H9 (cell line): ENCODE data around the gene PCDHA6. TPM values are rescaled to one million over a fixed set of nuclear protein-coding genes. Genes with fewer than 3 reads are reported as not detected.
"Not testable (repeated sequence)": the region's sequence is repeated elsewhere in the genome, so short reads cannot be mapped to it uniquely, and the experiment has no call there.

ENCODE experiments used
- DNase-seq: peaks from one replicate; pipeline ENCODE4 v3.0.0-alpha.2; 2017
- H2AFZ ChIP-seq: one replicate; pipeline ENCODE4 v1.6.1; 2013; ENCODE audit warnings: mild to moderate bottlenecking, low read length, control low read depth, moderate library complexity
- H2AK5ac ChIP-seq: 2 replicates; pipeline ENCODE4 v1.6.1; 2013; ENCODE audit warnings: low read length, control low read depth, mixed read lengths; ENCODE audit not compliant: insufficient read length
- H2BK120ac ChIP-seq: one replicate; pipeline ENCODE4 v1.6.1; 2013; ENCODE audit warnings: low read depth, mild to moderate bottlenecking, low read length, control low read depth, inconsistent platforms; ENCODE audit not compliant: poor library complexity, severe bottlenecking
- H2BK12ac ChIP-seq: 2 replicates; pipeline ENCODE4 v1.6.1; 2013; ENCODE audit warnings: low read length, control low read depth, mixed read lengths, low read depth; ENCODE audit not compliant: insufficient read length
- H2BK15ac ChIP-seq: 2 replicates; pipeline ENCODE4 v1.6.1; 2013; ENCODE audit warnings: low read depth, low read length, control low read depth
- H2BK20ac ChIP-seq: one replicate; pipeline ENCODE4 v1.6.1; 2013; ENCODE audit warnings: low read depth, mild to moderate bottlenecking, low read length, control low read depth, inconsistent platforms; ENCODE audit not compliant: poor library complexity, severe bottlenecking
- H2BK5ac ChIP-seq: 2 replicates; pipeline ENCODE4 v1.6.1; 2013; ENCODE audit warnings: low read length, control low read depth, mixed read lengths; ENCODE audit not compliant: insufficient read length
- H3K14ac ChIP-seq: 2 replicates; pipeline ENCODE4 v1.6.1; 2013; ENCODE audit warnings: low read length, control low read depth; ENCODE audit not compliant: insufficient read depth
- H3K18ac ChIP-seq: 2 replicates; pipeline ENCODE4 v1.6.1; 2013; ENCODE audit warnings: low read depth, mild to moderate bottlenecking, mixed read lengths, low read length, control low read depth; ENCODE audit not compliant: insufficient read length
- H3K23ac ChIP-seq: 2 replicates; pipeline ENCODE4 v1.6.1; 2013; ENCODE audit warnings: low read length, control low read depth, mixed read lengths, low read depth; ENCODE audit not compliant: insufficient read length
- H3K23me2 ChIP-seq: 2 replicates; pipeline ENCODE4 v1.6.1; 2013; ENCODE audit warnings: low read depth, mild to moderate bottlenecking, mixed read lengths, low read length, control low read depth; ENCODE audit not compliant: insufficient read length, poor library complexity, severe bottlenecking
- H3K27ac ChIP-seq: 2 replicates; pipeline ENCODE4 v1.5.1; 2013; ENCODE audit warnings: low read length, control low read depth, mixed read lengths, low read depth; ENCODE audit not compliant: insufficient read length
- H3K27me3 ChIP-seq: 2 replicates; pipeline ENCODE4 v1.6.1; 2013; ENCODE audit warnings: low read length, control low read depth, inconsistent platforms; ENCODE audit not compliant: insufficient read depth
- H3K4ac ChIP-seq: 2 replicates; pipeline ENCODE4 v1.6.1; 2013; ENCODE audit warnings: low read depth, mild to moderate bottlenecking, control low read depth, inconsistent platforms, low read length, moderate library complexity
- H3K4me1 ChIP-seq: 2 replicates; pipeline ENCODE4 v1.6.1; 2013; ENCODE audit warnings: low read length, control low read depth, inconsistent platforms; ENCODE audit not compliant: insufficient read depth
- H3K4me2 ChIP-seq: 2 replicates; pipeline ENCODE4 v1.6.1; 2013; ENCODE audit warnings: low read length, control low read depth, mixed read lengths; ENCODE audit not compliant: insufficient read length, insufficient read depth
- H3K56ac ChIP-seq: 2 replicates; pipeline ENCODE4 v1.6.1; 2013; ENCODE audit warnings: low read depth, mild to moderate bottlenecking, mixed read lengths, low read length, control low read depth; ENCODE audit not compliant: insufficient read length
- H3K79me1 ChIP-seq: 2 replicates; pipeline ENCODE4 v1.6.1; 2013; ENCODE audit warnings: low read depth, mild to moderate bottlenecking, moderate library complexity, low read length, control low read depth, inconsistent platforms; ENCODE audit not compliant: insufficient read depth, poor library complexity, severe bottlenecking
- H3K79me2 ChIP-seq: 2 replicates; pipeline ENCODE4 v1.6.1; 2013; ENCODE audit warnings: low read length, control low read depth, inconsistent platforms; ENCODE audit not compliant: insufficient read depth
- H3K9ac ChIP-seq: 2 replicates; pipeline ENCODE4 v1.6.1; 2013; ENCODE audit warnings: low read length, control low read depth, mixed read lengths; ENCODE audit not compliant: insufficient read length; ENCODE audit errors: extremely low read depth
- H3K9me3 ChIP-seq: one replicate; pipeline ENCODE4 v1.6.1; 2013; ENCODE audit warnings: low read depth, low read length, inconsistent platforms; ENCODE audit not compliant: control insufficient read depth
- H3T11ph ChIP-seq: one replicate; pipeline ENCODE4 v1.6.1; 2013; ENCODE audit warnings: mild to moderate bottlenecking, low read length, control low read depth, inconsistent platforms
- H4K20me1 ChIP-seq: one replicate; pipeline ENCODE4 v1.6.1; 2013; ENCODE audit not compliant: control insufficient read depth, insufficient read length, insufficient read depth
- H4K5ac ChIP-seq: 2 replicates; pipeline ENCODE4 v1.6.1; 2013; ENCODE audit warnings: low read depth, mild to moderate bottlenecking, mixed read lengths, low read length, control low read depth; ENCODE audit not compliant: insufficient read length
- H4K8ac ChIP-seq: replicated peaks from 2 replicates; pipeline ENCODE4 v1.6.1; 2013; ENCODE audit warnings: low read length, control low read depth, mixed read lengths, low read depth; ENCODE audit not compliant: insufficient read length
- H4K91ac ChIP-seq: 2 replicates; pipeline ENCODE4 v1.6.1; 2013; ENCODE audit warnings: low read depth, mild to moderate bottlenecking, moderate library complexity, mixed read lengths, low read length, control low read depth; ENCODE audit not compliant: insufficient read length
- H3K27ac Mint-ChIP-seq, 3 experiments: 2 replicates in 2 of 3; 3 replicates in 1 of 3; pipeline ENCODE4 v1.8.0; 2020 to 2021; ENCODE audit warnings: mixed read lengths in 3 of 3, mild to moderate bottlenecking in 1 of 3, moderate library complexity in 1 of 3
- H3K27me3 Mint-ChIP-seq: 2 replicates; pipeline ENCODE4 v1.8.0; 2021; ENCODE audit warnings: low read depth, mild to moderate bottlenecking, moderate library complexity, mixed read lengths
- H3K36me3 Mint-ChIP-seq, 3 experiments: 2 replicates in 2 of 3; 3 replicates in 1 of 3; pipeline ENCODE4 v1.8.0; 2020 to 2021; ENCODE audit warnings: low read depth in 3 of 3, mixed read lengths in 3 of 3; ENCODE audit not compliant: insufficient read depth in 1 of 3
- H3K4me1 Mint-ChIP-seq, 2 experiments: 2 replicates each; pipeline ENCODE4 v1.8.0; 2020; ENCODE audit warnings: mixed read lengths in 2 of 2
- H3K4me3 Mint-ChIP-seq, 2 experiments: 2 replicates in 1 of 2; 3 replicates in 1 of 2; pipeline ENCODE4 v1.8.0; 2020 to 2021; ENCODE audit warnings: mild to moderate bottlenecking in 2 of 2, mixed read lengths in 2 of 2, moderate library complexity in 1 of 2
- H3K9me3 Mint-ChIP-seq, 2 experiments: 2 replicates in 1 of 2; 3 replicates in 1 of 2; pipeline ENCODE4 v1.8.0; 2020; ENCODE audit warnings: mild to moderate bottlenecking in 2 of 2, mixed read lengths in 2 of 2, moderate library complexity in 1 of 2
- WGBS: extraction: QIAGEN DNeasy Blood & Tissue Kit; methylation state at CpG from one replicate; pipeline ENCODE4 v1.1.7; 2013; ENCODE audit warnings: missing lambda C conversion rate, low lambda C conversion rate, mixed read lengths; ENCODE audit not compliant: insufficient read length; ENCODE audit errors: extremely low coverage; 5-methylcytosine and 5-hydroxymethylcytosine counted together
- total RNA-seq: library from RNA; stranded (reverse); gene quantifications from 2 replicates; pipeline ENCODE4 v1.2.1, GENCODE V29; 2021
- TF ChIP-seq, protein P1 (sequence below): fragments of 200-600 bp; sonication (generic); conservative IDR thresholded peaks from 3 replicates; pipeline ENCODE4 v1.8.0; 2021; ENCODE audit warnings: antibody characterized with exemption, mild to moderate bottlenecking

Gene PCDHA6
- total RNA-seq, 1 experiment from 2014 or later: 4.5 TPM

DNA sequence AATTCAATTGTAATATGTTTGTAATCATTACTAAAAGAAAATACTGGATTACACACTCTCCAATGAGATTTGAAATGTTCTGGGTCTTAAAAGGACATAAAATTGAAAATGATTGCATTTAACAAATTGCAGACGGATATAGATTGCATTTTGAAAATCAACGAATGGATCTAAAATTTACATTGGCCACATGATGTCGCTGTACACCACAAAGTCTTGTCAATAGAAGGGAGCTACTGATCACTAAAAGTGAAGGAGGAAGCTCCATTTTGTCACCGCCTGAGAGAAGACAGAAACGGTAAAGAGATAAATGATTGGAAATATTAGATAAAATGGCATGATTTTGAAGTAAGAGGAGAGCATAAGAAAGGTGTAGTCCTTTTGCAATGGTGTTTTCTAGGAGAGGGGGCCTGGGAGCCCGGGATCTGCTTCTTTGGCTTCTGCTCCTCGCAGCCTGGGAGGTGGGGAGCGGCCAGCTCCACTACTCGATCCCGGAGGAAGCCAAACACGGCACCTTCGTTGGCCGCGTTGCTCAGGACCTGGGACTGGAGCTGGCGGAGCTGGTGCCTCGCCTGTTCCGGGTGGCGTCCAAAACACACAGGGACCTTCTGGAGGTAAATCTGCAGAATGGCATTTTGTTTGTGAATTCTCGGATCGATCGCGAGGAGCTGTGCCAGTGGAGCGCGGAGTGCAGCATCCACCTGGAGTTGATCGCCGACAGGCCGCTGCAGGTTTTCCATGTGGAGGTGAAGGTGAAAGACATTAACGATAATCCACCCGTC lies 41.7 kb upstream of the PCDHA6 start, which contains the start of gene PCDHA1:
PCDHA1 (plus strand) TSS at position 236 of the 782 bp plus-strand sequence.
- H4K8ac ChIP-seq: no peak within 1 kb of the TSS
- H2BK120ac ChIP-seq: no peak within 1 kb of the TSS
- H4K20me1 ChIP-seq: no peaks in the 10 kb centered on the region
- no peak within 1 kb of the TSS for H2AFZ ChIP-seq
- H2BK5ac ChIP-seq: no peak within 1 kb of the TSS
- peaks cover 0 to 2% of the 10 kb centered on the region in 2 experiments; a peak in 1 of 4 replicates for H3K4me1 Mint-ChIP-seq
- peaks cover 11 to 19% (median 18%) of the 10 kb centered on the region in 3 experiments for H3K36me3 Mint-ChIP-seq
- no peaks in the 10 kb centered on the region for H3K27me3 ChIP-seq
- no peaks in the 10 kb centered on the region for H3K4me1 ChIP-seq
- H3K14ac ChIP-seq: no peak within 1 kb of the TSS
- no peak for DNase-seq
- no peak within 1 kb of the TSS for H3K23ac ChIP-seq
- no peak within 1 kb of the TSS for H2BK20ac ChIP-seq
- H4K5ac ChIP-seq: no peak within 1 kb of the TSS
- no peak within 1 kb of the TSS for H3K4me2 ChIP-seq
- no peak within 1 kb of the TSS for H2AK5ac ChIP-seq
- H3K4me3 Mint-ChIP-seq: no peak within 1 kb of the TSS; a peak in 1 of 5 replicates
- H3K27ac Mint-ChIP-seq: no peak within 1 kb of the TSS
- H3K79me2 ChIP-seq: no peaks in the 10 kb centered on the region
- no peak within 1 kb of the TSS for H2BK15ac ChIP-seq
- no peaks in the 10 kb centered on the region for H3K27me3 Mint-ChIP-seq
- no peak within 1 kb of the TSS for H3K27ac ChIP-seq
- H3K18ac ChIP-seq: no peak within 1 kb of the TSS
- no peaks in the 10 kb centered on the region for H3K23me2 ChIP-seq
- no peak within 1 kb of the TSS for H4K91ac ChIP-seq
- WGBS: no CpG with 5 or more reads among the region's 29 CpGs
- peaks cover 9% of the 10 kb centered on the region for H3K9me3 ChIP-seq
- no peak within 1 kb of the TSS for H2BK12ac ChIP-seq
- H3T11ph ChIP-seq: no peak within 1 kb of the TSS
- H3K56ac ChIP-seq: no peak within 1 kb of the TSS
- no peaks in the 10 kb centered on the region for H3K79me1 ChIP-seq
- H3K9ac ChIP-seq: no peak within 1 kb of the TSS
- no peak within 1 kb of the TSS for H3K4ac ChIP-seq
- H3K9me3 Mint-ChIP-seq: peaks cover 74 to 76% of the 10 kb centered on the region in 2 experiments
- TF ChIP-seq, protein P1, sequence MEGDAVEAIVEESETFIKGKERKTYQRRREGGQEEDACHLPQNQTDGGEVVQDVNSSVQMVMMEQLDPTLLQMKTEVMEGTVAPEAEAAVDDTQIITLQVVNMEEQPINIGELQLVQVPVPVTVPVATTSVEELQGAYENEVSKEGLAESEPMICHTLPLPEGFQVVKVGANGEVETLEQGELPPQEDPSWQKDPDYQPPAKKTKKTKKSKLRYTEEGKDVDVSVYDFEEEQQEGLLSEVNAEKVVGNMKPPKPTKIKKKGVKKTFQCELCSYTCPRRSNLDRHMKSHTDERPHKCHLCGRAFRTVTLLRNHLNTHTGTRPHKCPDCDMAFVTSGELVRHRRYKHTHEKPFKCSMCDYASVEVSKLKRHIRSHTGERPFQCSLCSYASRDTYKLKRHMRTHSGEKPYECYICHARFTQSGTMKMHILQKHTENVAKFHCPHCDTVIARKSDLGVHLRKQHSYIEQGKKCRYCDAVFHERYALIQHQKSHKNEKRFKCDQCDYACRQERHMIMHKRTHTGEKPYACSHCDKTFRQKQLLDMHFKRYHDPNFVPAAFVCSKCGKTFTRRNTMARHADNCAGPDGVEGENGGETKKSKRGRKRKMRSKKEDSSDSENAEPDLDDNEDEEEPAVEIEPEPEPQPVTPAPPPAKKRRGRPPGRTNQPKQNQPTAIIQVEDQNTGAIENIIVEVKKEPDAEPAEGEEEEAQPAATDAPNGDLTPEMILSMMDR: peak; percentile 64

DNA sequence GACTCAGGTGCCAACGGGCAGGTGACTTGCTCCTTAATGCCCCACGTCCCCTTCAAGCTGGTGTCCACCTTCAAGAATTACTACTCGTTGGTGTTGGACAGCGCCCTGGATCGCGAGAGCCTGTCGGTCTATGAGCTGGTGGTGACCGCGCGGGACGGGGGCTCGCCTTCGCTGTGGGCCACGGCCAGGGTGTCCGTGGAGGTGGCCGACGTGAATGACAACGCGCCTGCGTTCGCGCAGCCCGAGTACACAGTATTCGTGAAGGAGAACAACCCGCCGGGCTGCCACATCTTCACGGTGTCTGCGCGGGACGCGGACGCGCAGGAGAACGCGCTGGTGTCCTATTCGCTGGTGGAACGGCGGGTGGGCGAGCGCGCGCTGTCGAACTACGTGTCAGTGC lies 40.3 kb upstream of the PCDHA6 start:
- not testable (repeated sequence) for H4K5ac ChIP-seq, H3K27ac Mint-ChIP-seq, H3K27me3 ChIP-seq, H3K23me2 ChIP-seq, H3T11ph ChIP-seq, H3K4me1 Mint-ChIP-seq, H4K8ac ChIP-seq, H3K79me1 ChIP-seq, H3K23ac ChIP-seq, H4K20me1 ChIP-seq, H3K79me2 ChIP-seq, H3K4me3 Mint-ChIP-seq, H3K27ac ChIP-seq, H2BK5ac ChIP-seq, H4K91ac ChIP-seq, H3K9ac ChIP-seq, H2AFZ ChIP-seq, H3K27me3 Mint-ChIP-seq, H2BK15ac ChIP-seq, H2BK20ac ChIP-seq, H3K14ac ChIP-seq, H3K18ac ChIP-seq, H3K4ac ChIP-seq, H2BK120ac ChIP-seq, H3K4me1 ChIP-seq, DNase-seq, H3K56ac ChIP-seq, H2AK5ac ChIP-seq, H2BK12ac ChIP-seq, H3K4me2 ChIP-seq, H3K9me3 ChIP-seq
- Mint-ChIP-seq H3K36me3 (peaks cover 11 to 19% (median 17%) of the 10 kb centered on the region in 3 experiments), H3K9me3 (peaks cover 69 to 73% of the 10 kb centered on the region in 2 experiments)
- no CpG with 5 or more reads among the region's 44 CpGs for WGBS
